PFSK-1 (cell line): ENCODE measurements around the gene ALOX15B.

Source experiments
- FOXP2 ChIP-seq: optimal IDR thresholded peaks from 2 replicates; pipeline ENCODE3; 2011; ENCODE audit warnings: borderline replicate concordance, control low read depth, inconsistent platforms; ENCODE audit not compliant: insufficient read depth; ENCODE audit errors: extremely low read length, extremely low read depth
- POLR2AphosphoS5 ChIP-seq: IDR thresholded peaks from 2 replicates; pipeline ENCODE4 v1.6.1; 2012; ENCODE audit warnings: low read depth, mild to moderate bottlenecking, control low read depth, low read length, moderate library complexity
- SIN3A ChIP-seq: IDR thresholded peaks from 2 replicates; pipeline ENCODE4 v1.6.1; 2012; ENCODE audit warnings: mild to moderate bottlenecking, low read length, moderate library complexity, borderline replicate concordance; ENCODE audit not compliant: insufficient read depth
- TAF1 ChIP-seq: IDR thresholded peaks from 2 replicates; pipeline ENCODE4 v1.6.1; 2012; ENCODE audit warnings: low read length, control low read depth, borderline replicate concordance; ENCODE audit not compliant: insufficient read depth
- TF ChIP-seq, protein P1 (sequence below), 2 experiments: IDR thresholded peaks; 2 replicates each; pipeline versions ENCODE4 v1.6.1 to v1.8.0; 2011 to 2012; ENCODE audit warnings: low read depth in 2 of 2, low read length in 2 of 2, control low read depth in 1 of 2, inconsistent platforms in 1 of 2, mild to moderate bottlenecking in 1 of 2, moderate library complexity in 1 of 2; ENCODE audit not compliant: insufficient read depth in 1 of 2

DNA sequence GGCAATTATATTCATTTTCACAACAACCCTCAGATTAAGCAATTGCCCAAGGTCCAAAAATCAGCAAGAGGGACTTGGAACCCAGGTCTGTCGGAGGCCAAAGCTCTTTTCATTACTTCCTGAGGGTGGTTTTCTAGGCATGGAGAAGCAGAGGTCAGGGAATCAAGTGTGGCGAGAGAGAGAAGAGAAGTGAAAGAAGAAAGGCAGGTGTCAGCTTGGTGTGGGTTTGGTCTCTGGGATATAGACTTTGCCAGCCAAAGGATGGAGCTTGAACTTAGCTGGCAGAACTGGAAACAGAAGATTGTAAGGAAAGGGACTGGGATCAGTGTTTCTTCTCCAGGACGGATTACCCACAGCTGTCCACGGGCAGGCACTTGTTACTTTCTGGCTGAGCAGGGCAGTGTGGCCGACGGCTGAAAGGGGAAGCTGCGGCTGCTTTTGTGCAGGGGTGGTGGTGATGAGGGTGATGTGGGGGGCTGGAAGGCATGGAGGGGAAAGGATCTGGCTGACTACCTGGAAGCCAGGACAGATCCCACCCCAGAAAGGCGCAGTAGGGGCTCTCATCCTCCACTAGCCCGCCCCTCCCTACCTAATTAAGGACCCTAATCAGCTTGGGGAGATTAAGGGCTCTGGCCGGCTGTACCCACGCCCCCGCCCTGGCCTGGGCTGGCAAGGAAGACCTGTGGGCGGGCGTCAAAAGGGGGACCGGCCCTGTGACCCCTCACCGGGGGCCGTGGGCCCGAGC lies 36.7 kb upstream of the ALOX15B start, which contains the start of gene GUCY2D:
- TF ChIP-seq TAF1: no peak
- TF ChIP-seq POLR2AphosphoS5: no peak
- TF ChIP-seq, protein P1, sequence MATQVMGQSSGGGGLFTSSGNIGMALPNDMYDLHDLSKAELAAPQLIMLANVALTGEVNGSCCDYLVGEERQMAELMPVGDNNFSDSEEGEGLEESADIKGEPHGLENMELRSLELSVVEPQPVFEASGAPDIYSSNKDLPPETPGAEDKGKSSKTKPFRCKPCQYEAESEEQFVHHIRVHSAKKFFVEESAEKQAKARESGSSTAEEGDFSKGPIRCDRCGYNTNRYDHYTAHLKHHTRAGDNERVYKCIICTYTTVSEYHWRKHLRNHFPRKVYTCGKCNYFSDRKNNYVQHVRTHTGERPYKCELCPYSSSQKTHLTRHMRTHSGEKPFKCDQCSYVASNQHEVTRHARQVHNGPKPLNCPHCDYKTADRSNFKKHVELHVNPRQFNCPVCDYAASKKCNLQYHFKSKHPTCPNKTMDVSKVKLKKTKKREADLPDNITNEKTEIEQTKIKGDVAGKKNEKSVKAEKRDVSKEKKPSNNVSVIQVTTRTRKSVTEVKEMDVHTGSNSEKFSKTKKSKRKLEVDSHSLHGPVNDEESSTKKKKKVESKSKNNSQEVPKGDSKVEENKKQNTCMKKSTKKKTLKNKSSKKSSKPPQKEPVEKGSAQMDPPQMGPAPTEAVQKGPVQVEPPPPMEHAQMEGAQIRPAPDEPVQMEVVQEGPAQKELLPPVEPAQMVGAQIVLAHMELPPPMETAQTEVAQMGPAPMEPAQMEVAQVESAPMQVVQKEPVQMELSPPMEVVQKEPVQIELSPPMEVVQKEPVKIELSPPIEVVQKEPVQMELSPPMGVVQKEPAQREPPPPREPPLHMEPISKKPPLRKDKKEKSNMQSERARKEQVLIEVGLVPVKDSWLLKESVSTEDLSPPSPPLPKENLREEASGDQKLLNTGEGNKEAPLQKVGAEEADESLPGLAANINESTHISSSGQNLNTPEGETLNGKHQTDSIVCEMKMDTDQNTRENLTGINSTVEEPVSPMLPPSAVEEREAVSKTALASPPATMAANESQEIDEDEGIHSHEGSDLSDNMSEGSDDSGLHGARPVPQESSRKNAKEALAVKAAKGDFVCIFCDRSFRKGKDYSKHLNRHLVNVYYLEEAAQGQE (IDR thresholded peaks at IDR 0.05; ENCODE audit: insufficient read depth in 1 of 2, low read depth in 2 of 2, low read length in 2 of 2): no peak
- TF ChIP-seq SIN3A: no peak
- no peak for TF ChIP-seq FOXP2
